Measurements from ENCODE around the gene XPC. TPM values are rescaled to one million over a fixed set of nuclear protein-coding genes. Genes with fewer than 3 reads are reported as not detected.

The XPC gene
- total and polyA plus RNA-seq, 4 donors: 12.7 to 26.7 (median 14.2) TPM

- no peak for TF ChIP-seq SP1 (IDR thresholded peaks at IDR 0.05)
- no peak for TF ChIP-seq TAF1 (conservative IDR thresholded peaks at IDR 0.05)
- TF ChIP-seq FOXA1 (IDR thresholded peaks at IDR 0.05): no peak
- TF ChIP-seq HNF4A (conservative IDR thresholded peaks at IDR 0.05): no peak
- no peak for TF ChIP-seq HNF4G (IDR thresholded peaks at IDR 0.05)
- TF ChIP-seq EGR1 (IDR thresholded peaks at IDR 0.05; ENCODE audit: low read depth in 2 of 2): no peak
These were observed 689 bp upstream of the XPC start (continued) for GRCh38 chr3:14179114-14179465.

DNA sequence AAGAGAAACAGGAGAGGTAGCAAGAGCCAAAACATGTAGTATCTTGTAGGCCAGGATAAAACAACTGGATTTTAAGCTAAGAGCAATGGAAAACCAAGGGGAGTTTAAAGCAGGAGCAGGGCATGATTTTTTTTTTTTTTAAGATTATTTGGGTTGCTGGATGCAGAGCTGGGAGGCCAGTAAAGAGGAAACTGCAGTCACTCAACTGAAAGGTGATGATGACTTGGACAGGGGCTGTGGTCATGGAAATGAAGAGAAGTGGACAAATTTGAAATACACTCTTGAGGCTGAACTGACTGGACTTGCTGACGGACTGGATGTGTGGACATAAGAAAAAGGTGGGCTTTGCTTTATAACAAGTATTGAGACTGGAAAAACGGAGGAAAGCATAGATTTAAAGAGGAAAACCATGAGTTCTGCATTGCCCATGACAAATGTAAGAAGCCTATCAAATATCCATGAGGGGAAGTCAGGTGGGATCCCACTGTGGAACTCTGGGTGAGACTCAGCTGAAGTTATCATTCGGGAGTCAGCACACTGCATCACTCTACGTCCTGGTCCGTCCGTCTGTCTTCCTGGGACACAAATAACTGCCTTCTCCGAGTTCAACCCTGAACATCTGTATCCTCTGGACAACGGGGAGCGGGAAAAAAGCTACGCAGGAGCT lies 688 bp downstream of the XPC start:
- WGBS: 4% methylated on average over 10 of the region's 10 CpGs
- Histone ChIP-seq H3K4me1 (ENCODE audit: control insufficient read depth in 4 of 4, insufficient read depth in 4 of 4, low read length in 3 of 4) (peaks cover 2 to 29% (median 24%) of the 10 kb centered on the region in 4 donors), H3K27me3 (ENCODE audit: control insufficient read depth in 4 of 4, insufficient read depth in 4 of 4, low read length in 3 of 4) (no peaks in the 10 kb centered on the region), H3K9me3 (ENCODE audit: control insufficient read depth in 4 of 4, low read length in 3 of 4) (no peaks in the 10 kb centered on the region), H3K36me3 (ENCODE audit: control insufficient read depth in 4 of 4, insufficient read depth in 3 of 4, low read depth in 1 of 4, low read length in 3 of 4) (peaks cover under 1 to 19% (median 6%) of the 10 kb centered on the region in 4 donors), H3K9ac (ENCODE audit: low read depth in 1 of 2, low read length in 2 of 2) (peak overlapping the region; percentile 84 to 91), H3K27ac (ENCODE audit: low read depth in 1 of 2, low read length in 2 of 2) (peak overlapping the region; percentile 91 to 95), H3K4me3 (ENCODE audit: low read depth in 1 of 3, low read length in 3 of 3) (peak overlapping the region; percentile 82 to 97 (median 84))
- DNase-seq (ENCODE audit: low spot score): no peak
- TF ChIP-seq HNF4G (IDR thresholded peaks at IDR 0.05): no peak
- no peak for TF ChIP-seq FOXA2 (IDR thresholded peaks at IDR 0.05)
- TF ChIP-seq JUND (IDR thresholded peaks at IDR 0.05): no peak
- TF ChIP-seq TAF1 (conservative IDR thresholded peaks at IDR 0.05): no peak
- no peak for TF ChIP-seq GABPA (IDR thresholded peaks at IDR 0.05 in 1 of 2, conservative IDR thresholded peaks at IDR 0.05 in 1 of 2)
- no peak for TF ChIP-seq ZBTB33 (IDR thresholded peaks at IDR 0.05)
- TF ChIP-seq, protein P1, sequence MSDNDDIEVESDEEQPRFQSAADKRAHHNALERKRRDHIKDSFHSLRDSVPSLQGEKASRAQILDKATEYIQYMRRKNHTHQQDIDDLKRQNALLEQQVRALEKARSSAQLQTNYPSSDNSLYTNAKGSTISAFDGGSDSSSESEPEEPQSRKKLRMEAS (IDR thresholded peaks at IDR 0.05): no peak

DNA sequence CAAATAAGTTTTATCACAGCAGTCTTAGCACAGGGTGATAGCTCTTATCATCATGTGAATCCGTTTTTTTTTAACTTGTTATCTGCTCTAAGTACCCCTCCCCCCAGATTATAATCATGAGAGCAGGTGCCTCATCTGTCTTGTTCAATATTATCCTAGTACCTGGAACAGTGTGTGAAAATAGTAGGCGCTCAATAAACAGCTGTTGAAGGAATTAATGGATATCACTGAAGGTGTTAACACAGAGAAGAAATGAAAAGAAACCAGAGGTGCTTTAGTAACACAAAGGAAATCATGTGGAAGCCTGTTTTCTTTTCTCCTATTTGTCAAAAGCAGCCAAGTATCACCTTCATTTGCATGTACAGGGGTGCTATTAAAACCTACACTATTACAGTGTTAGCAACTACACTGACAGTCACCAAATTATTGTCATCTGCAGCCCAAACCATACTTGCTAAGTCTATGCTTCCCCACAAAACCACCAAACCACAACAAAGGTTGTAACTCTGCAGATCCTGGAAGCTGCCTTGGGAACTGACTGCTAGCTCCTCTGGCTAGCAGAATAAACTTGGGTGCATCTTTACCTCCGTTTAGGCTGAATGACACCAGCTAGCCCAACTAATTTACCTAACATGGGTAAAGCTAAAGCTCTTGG lies 2.9 kb downstream of the XPC start:
- H3K36me3 ChIP-seq (ENCODE audit: control insufficient read depth in 4 of 4, insufficient read depth in 3 of 4, low read depth in 1 of 4, low read length in 3 of 4): peaks cover 8 to 25% (median 22%) of the 10 kb centered on the region in 4 donors
- peaks cover 2 to 26% (median 20%) of the 10 kb centered on the region in 4 donors for H3K4me1 ChIP-seq (ENCODE audit: control insufficient read depth in 4 of 4, insufficient read depth in 4 of 4, low read length in 3 of 4)
- no peak overlapping the region for H3K9ac ChIP-seq (ENCODE audit: low read depth in 1 of 2, low read length in 2 of 2)
- no peak for TF ChIP-seq FOXA1 (IDR thresholded peaks at IDR 0.05)
- TF ChIP-seq NR2F2 (IDR thresholded peaks at IDR 0.05): no peak
- TF ChIP-seq GABPA (IDR thresholded peaks at IDR 0.05 in 1 of 2, conservative IDR thresholded peaks at IDR 0.05 in 1 of 2): no peak
- TF ChIP-seq HNF4A (conservative IDR thresholded peaks at IDR 0.05): no peak
- TF ChIP-seq TAF1 (conservative IDR thresholded peaks at IDR 0.05): no peak
- no peak for TF ChIP-seq ZBTB33 (IDR thresholded peaks at IDR 0.05)
- TF ChIP-seq, protein P2, sequence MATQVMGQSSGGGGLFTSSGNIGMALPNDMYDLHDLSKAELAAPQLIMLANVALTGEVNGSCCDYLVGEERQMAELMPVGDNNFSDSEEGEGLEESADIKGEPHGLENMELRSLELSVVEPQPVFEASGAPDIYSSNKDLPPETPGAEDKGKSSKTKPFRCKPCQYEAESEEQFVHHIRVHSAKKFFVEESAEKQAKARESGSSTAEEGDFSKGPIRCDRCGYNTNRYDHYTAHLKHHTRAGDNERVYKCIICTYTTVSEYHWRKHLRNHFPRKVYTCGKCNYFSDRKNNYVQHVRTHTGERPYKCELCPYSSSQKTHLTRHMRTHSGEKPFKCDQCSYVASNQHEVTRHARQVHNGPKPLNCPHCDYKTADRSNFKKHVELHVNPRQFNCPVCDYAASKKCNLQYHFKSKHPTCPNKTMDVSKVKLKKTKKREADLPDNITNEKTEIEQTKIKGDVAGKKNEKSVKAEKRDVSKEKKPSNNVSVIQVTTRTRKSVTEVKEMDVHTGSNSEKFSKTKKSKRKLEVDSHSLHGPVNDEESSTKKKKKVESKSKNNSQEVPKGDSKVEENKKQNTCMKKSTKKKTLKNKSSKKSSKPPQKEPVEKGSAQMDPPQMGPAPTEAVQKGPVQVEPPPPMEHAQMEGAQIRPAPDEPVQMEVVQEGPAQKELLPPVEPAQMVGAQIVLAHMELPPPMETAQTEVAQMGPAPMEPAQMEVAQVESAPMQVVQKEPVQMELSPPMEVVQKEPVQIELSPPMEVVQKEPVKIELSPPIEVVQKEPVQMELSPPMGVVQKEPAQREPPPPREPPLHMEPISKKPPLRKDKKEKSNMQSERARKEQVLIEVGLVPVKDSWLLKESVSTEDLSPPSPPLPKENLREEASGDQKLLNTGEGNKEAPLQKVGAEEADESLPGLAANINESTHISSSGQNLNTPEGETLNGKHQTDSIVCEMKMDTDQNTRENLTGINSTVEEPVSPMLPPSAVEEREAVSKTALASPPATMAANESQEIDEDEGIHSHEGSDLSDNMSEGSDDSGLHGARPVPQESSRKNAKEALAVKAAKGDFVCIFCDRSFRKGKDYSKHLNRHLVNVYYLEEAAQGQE (IDR thresholded peaks at IDR 0.05): no peak
- TF ChIP-seq FOXA2 (IDR thresholded peaks at IDR 0.05): no peak
- TF ChIP-seq JUND (IDR thresholded peaks at IDR 0.05): no peak
- H3K4me3 ChIP-seq (ENCODE audit: low read depth in 1 of 3, low read length in 3 of 3): no peak overlapping the region
- DNase-seq (ENCODE audit: low spot score): no peak
- H3K27me3 ChIP-seq (ENCODE audit: control insufficient read depth in 4 of 4, insufficient read depth in 4 of 4, low read length in 3 of 4): no peaks in the 10 kb centered on the region
- no peak overlapping the region for H3K27ac ChIP-seq (ENCODE audit: low read depth in 1 of 2, low read length in 2 of 2)
- WGBS: 68% methylated on average over 3 of the region's 3 CpGs
- H3K9me3 ChIP-seq (ENCODE audit: control insufficient read depth in 4 of 4, low read length in 3 of 4): no peaks in the 10 kb centered on the region
